ENCODE data around the gene PIP5K1C.

DNA sequence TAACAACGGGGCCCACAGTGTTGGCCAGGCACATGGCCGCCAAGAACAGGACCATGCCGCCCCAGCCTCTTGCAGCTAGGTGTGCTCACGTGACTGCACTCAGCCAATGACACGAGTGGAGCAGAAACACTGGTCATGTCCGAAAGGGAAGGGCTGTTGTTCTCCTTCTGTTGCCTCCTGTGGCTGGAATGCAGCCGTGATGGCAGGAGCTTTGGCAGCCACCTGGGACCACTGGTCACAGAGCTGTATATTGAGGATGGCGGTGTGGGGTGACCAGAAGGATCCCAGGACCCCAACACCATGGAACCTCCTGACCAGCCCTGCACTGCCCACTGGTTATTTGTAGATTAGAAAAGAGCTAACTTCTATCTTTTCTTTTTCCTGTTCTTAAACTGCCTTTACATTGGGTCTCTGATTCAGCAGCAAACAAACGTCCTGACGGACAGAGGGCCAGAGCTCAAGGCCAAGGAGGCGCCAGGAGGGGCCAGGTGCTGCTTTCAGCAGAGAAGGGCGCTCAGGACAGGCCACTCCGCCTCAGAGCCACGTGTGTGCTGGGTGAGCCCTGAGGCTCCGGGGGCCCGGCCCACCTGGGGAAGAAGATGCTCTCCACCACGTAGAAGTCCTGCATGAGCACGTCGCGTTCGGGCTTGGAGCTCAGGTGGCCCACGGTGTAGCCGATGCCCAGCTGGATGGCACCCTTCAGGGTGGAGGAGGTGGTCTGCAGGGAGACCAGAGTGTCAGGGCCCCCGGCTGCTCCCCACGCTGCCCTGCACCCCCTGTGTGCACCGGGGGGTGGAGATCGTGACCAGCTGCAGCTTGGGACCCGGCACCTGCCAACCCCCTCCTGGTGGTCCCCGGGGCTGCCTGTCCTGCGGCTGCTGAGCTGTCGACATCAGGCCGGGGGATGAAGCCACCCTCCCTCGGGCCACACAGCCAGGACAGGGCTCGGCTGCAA, 38.7 kb downstream of the PIP5K1C start:
- no peak for TF ChIP-seq BRCA1 (IDR thresholded peaks at IDR 0.05; ENCODE audit: low read depth, low read length)
- no peak for TF ChIP-seq MEF2A (IDR thresholded peaks at IDR 0.05; ENCODE audit: insufficient read depth, low read depth, low read length)
- no peak for TF ChIP-seq TAF1 (IDR thresholded peaks at IDR 0.05; ENCODE audit: borderline replicate concordance, low read depth, low read length)
- no peak for TF ChIP-seq SP1 (IDR thresholded peaks at IDR 0.05; ENCODE audit: low read depth, low read length)
- no peak for TF ChIP-seq ZBTB40 (IDR thresholded peaks at IDR 0.05; ENCODE audit: borderline replicate concordance)
- TF ChIP-seq, protein P1, sequence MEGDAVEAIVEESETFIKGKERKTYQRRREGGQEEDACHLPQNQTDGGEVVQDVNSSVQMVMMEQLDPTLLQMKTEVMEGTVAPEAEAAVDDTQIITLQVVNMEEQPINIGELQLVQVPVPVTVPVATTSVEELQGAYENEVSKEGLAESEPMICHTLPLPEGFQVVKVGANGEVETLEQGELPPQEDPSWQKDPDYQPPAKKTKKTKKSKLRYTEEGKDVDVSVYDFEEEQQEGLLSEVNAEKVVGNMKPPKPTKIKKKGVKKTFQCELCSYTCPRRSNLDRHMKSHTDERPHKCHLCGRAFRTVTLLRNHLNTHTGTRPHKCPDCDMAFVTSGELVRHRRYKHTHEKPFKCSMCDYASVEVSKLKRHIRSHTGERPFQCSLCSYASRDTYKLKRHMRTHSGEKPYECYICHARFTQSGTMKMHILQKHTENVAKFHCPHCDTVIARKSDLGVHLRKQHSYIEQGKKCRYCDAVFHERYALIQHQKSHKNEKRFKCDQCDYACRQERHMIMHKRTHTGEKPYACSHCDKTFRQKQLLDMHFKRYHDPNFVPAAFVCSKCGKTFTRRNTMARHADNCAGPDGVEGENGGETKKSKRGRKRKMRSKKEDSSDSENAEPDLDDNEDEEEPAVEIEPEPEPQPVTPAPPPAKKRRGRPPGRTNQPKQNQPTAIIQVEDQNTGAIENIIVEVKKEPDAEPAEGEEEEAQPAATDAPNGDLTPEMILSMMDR (IDR thresholded peaks at IDR 0.05 in 2 of 3, conservative IDR thresholded peaks at IDR 0.05 in 1 of 3; ENCODE audit: control insufficient read depth in 2 of 3, extremely low read depth in 1 of 3, insufficient read depth in 1 of 3, low read depth in 3 of 3, low read length in 3 of 3) = no peak
- no peak for TF ChIP-seq RAD51 (IDR thresholded peaks at IDR 0.05)
- no peak for TF ChIP-seq STAT3 (IDR thresholded peaks at IDR 0.05; ENCODE audit: low read depth, low read length)
- no peak for TF ChIP-seq USF2 (IDR thresholded peaks at IDR 0.05; ENCODE audit: borderline replicate concordance, low read depth, low read length)
